ENCODE results near the gene KRTAP21-3.

- TF ChIP-seq CTCF (IDR thresholded peaks at IDR 0.05), result no peak
- no peak for TF ChIP-seq POLR2A (IDR thresholded peaks at IDR 0.05)
Measured at GRCh38 chr21:30740462-30740861, 21.9 kb upstream of the KRTAP21-3 start.

All from testis (tissue), 2 donors.